GM18861 (cell line): ENCODE measurements around the gene KRTAP19-5.
"Not testable (repeated sequence)": the region's sequence is repeated elsewhere in the genome, so short reads cannot be mapped to it uniquely, and the experiment has no call there.

Experiments used
- ATAC-seq: cut with Tn5 transposase; IDR thresholded peaks from one replicate; pipeline ENCODE4 v1.9.1; 2021; ENCODE audit not compliant: unreplicated experiment

Gene KRTAP19-5

GRCh38 chr21:30502041-30502440 lies at the start of gene KRTAP19-5:
KRTAP19-5 (minus strand) TSS chr21:30502141; CDS start chr21:30502090, 51 bp downstream.
- ATAC-seq = no peak

GRCh38 chr21:30541764-30542163 lies 39.8 kb upstream of the KRTAP19-5 start, which contains the start of gene KRTAP19-6:
KRTAP19-6 (minus strand) TSS chr21:30541864; CDS start chr21:30541833, 31 bp downstream.
- ATAC-seq = no peak

- no peak for ATAC-seq
Measured at GRCh38 chr21:30518876-30519275, 16.9 kb upstream of the KRTAP19-5 start.

DNA sequence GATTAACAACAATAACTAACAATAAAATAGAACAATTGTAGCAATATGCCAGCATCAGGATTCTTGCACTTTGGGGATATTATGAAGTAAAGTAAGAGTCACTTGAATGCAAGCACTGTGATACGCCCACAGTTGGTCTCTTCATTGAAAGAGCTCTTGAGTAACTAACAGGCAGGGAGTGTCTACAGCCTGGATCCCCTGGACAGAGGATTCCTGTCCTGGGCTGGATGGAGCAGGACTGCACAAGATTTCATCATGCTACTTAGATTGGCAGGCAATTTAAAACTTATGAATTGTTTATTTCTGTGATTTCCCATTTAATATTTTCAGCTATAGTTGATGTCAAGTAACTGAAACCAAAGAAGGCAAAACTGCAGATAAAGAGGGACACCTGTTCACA lies 13.7 kb upstream of the KRTAP19-5 start:
- no peak for ATAC-seq

GRCh38 chr21:30505621-30506205 lies 3.8 kb upstream of the KRTAP19-5 start:
- ATAC-seq = not testable (repeated sequence)

- no peak for ATAC-seq
Measured at GRCh38 chr21:30497065-30497464, 4.9 kb downstream of the KRTAP19-5 start, which contains the start of gene KRTAP19-4. KRTAP19-4 (minus strand) TSS chr21:30497165; CDS start chr21:30497110, 55 bp downstream.

GRCh38 chr21:30491963-30492428 lies 9.9 kb downstream of the KRTAP19-5 start, which contains the start of gene KRTAP19-3:
KRTAP19-3 (minus strand) TSS chr21:30492013; CDS start chr21:30491957, 56 bp downstream.
- no peak for ATAC-seq

- no peak for ATAC-seq
Measured at GRCh38 chr21:30487336-30487735, 14.6 kb downstream of the KRTAP19-5 start, which contains the start of gene KRTAP19-2. KRTAP19-2 (minus strand) TSS chr21:30487436; CDS start chr21:30487348, 88 bp downstream.

- ATAC-seq = no peak
Measured at GRCh38 chr21:30486180-30486579, 15.8 kb downstream of the KRTAP19-5 start.

- no peak for ATAC-seq
Measured at GRCh38 chr21:30482130-30482529, 19.8 kb downstream of the KRTAP19-5 start.

- no peak for ATAC-seq
Measured at GRCh38 chr21:30480145-30480544, 21.8 kb downstream of the KRTAP19-5 start, which contains the start of gene KRTAP19-1. KRTAP19-1 (minus strand) TSS chr21:30480367; CDS start chr21:30480317, 50 bp downstream.

- ATAC-seq = no peak
Measured at GRCh38 chr21:30479259-30479658, 22.7 kb downstream of the KRTAP19-5 start.

- ATAC-seq = no peak
Measured at GRCh38 chr21:30478004-30478403, 23.9 kb downstream of the KRTAP19-5 start.

DNA sequence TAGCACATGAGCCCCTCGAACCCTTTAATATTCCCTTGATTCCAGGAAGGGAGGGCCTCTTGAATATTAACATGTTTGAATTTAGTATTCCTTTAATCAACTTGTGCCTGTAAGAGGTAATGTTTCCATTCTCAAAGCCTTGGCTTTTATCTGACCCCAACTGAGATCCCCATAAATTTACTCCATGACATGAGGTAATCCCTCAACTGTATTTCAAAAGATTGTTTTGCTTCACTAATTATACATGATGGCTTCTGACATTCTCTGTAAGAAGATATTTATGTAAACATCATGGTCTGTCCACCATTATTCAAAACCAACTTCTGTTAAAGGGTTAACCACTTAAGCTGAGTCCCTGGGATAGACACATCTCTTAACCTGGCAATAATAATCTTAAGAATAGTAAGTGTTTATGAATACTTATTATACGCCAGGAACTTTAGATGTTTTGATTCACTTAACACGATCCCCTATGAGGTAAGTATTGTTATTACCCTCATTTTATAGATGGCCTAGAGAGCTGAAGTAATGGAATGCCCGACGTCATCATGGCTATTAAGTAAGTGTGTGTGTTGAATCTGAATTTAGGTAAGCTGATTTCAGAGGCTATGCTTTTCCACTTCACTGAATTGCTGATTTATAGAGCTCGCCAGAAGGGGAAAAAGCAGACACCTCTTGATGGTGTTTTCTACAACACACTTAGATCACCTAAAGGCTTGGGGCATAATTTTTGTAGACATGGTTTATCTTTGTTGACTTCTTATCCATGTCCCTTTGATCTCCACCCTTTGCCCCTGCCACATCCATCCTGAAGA lies 32.8 kb downstream of the KRTAP19-5 start:
- no peak for ATAC-seq

DNA sequence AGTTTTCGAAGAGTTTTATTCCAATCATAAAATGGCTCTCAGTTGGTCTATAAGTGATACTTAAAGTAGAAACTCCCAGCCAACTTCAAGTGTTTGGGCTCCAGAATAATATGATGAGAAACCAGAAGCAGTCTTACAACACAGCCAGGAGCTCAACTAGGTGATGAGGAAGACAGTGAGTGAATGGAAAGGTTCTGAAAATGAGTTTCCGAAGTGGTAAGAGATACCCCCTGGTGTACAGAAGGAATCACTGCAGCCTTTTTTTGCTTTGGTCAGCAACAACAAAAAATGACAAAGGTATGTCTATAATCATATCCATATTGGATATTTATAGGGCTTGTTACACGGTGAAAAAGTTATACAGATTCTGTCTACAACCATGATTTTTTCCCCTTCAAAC lies 38.2 kb downstream of the KRTAP19-5 start:
- ATAC-seq = no peak
